Measurements from ENCODE around the gene SLCO3A1.

DNA sequence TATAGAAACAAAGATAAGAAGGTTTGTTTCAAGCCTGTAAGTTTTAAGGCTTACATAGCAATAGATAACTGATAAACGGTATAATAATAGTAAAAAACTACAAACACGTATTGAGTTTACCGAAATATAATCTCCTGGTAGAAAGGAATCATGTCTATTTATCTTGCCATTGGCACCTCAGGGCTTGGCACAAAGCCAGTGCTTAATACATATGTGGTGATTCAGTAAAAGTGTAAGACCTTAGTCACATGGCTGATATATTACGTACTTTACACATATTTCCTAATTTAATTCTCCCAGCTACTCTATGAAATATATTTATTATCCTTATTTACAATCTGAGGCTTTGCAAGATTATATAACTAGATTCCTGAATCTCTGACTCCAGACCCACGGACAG, 32.0 kb upstream of the SLCO3A1 start:
- no peak for TF ChIP-seq POLR2A (IDR thresholded peaks at IDR 0.05)
- TF ChIP-seq, protein P1, sequence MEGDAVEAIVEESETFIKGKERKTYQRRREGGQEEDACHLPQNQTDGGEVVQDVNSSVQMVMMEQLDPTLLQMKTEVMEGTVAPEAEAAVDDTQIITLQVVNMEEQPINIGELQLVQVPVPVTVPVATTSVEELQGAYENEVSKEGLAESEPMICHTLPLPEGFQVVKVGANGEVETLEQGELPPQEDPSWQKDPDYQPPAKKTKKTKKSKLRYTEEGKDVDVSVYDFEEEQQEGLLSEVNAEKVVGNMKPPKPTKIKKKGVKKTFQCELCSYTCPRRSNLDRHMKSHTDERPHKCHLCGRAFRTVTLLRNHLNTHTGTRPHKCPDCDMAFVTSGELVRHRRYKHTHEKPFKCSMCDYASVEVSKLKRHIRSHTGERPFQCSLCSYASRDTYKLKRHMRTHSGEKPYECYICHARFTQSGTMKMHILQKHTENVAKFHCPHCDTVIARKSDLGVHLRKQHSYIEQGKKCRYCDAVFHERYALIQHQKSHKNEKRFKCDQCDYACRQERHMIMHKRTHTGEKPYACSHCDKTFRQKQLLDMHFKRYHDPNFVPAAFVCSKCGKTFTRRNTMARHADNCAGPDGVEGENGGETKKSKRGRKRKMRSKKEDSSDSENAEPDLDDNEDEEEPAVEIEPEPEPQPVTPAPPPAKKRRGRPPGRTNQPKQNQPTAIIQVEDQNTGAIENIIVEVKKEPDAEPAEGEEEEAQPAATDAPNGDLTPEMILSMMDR (IDR thresholded peaks at IDR 0.05) = no peak
- no peak for TF ChIP-seq POLR2AphosphoS5 (IDR thresholded peaks at IDR 0.05)

All from transverse colon (tissue), 4 donors.